ENCODE measurements around the gene QRFP. TPM values are rescaled to one million over a fixed set of nuclear protein-coding genes. Genes with fewer than 3 reads are reported as not detected.

Gene QRFP
- total and polyA plus RNA-seq, 8 donors: not detected

GRCh38 chr9:130890124-130890523, 6.5 kb downstream of the QRFP start:
- no peaks in the 10 kb centered on the region for H3K27me3 ChIP-seq
- no peak overlapping the region for H3K4me3 ChIP-seq
- intact Hi-C loops (cut with DNase I): no loop called here
- no peaks in the 10 kb centered on the region for H3K4me1 ChIP-seq
- no peak for FAIRE-seq
- no peak for ATAC-seq
- H3K27ac ChIP-seq: no peak overlapping the region
- DNase-seq: peak in 1 of 6 donors; percentile 19
- H3K36me3 ChIP-seq: peaks cover 4 to 41% (median 24%) of the 10 kb centered on the region in 3 donors
- TF ChIP-seq CTCF (IDR thresholded peaks at IDR 0.05): no peak
- 89 to 90% methylated on average over 9 of the region's 9 CpGs for WGBS, 2 donors
- H3K9me3 ChIP-seq: no peaks in the 10 kb centered on the region

- WGBS, 2 donors: 92 to 95% methylated on average over 22 of the region's 22 CpGs
- peaks cover 9 to 59% (median 40%) of the 10 kb centered on the region in 3 donors for H3K36me3 ChIP-seq
- intact Hi-C loops (cut with DNase I): no loop called here
- H3K27me3 ChIP-seq: no peaks in the 10 kb centered on the region
- H3K9me3 ChIP-seq: no peaks in the 10 kb centered on the region
- ATAC-seq (no peak), FAIRE-seq (no peak), DNase-seq (no peak)
- no peak overlapping the region for H3K27ac ChIP-seq
- H3K4me3 ChIP-seq: no peak overlapping the region
- TF ChIP-seq CTCF (IDR thresholded peaks at IDR 0.05): no peak
- H3K4me1 ChIP-seq: no peaks in the 10 kb centered on the region
Measured at GRCh38 chr9:130888146-130888885, 8.3 kb downstream of the QRFP start.

- Histone ChIP-seq H3K4me3 (no peak overlapping the region), H3K36me3 (peaks cover 9 to 66% (median 40%) of the 10 kb centered on the region in 3 donors), H3K27me3 (no peaks in the 10 kb centered on the region), H3K27ac (no peak overlapping the region), H3K4me1 (no peaks in the 10 kb centered on the region), H3K9me3 (no peaks in the 10 kb centered on the region)
- no peak for TF ChIP-seq CTCF (IDR thresholded peaks at IDR 0.05)
- DNase-seq (no peak), FAIRE-seq (no peak), ATAC-seq (no peak)
- intact Hi-C loops (cut with DNase I): no loop called here
- 92 to 94% methylated on average over 25 of the region's 25 CpGs for WGBS, 2 donors
Measured at GRCh38 chr9:130887494-130888144, 9.0 kb downstream of the QRFP start.

- intact Hi-C loops (cut with DNase I): no loop called here
- Histone ChIP-seq H3K27ac (no peak overlapping the region), H3K9me3 (no peaks in the 10 kb centered on the region), H3K27me3 (no peaks in the 10 kb centered on the region), H3K4me1 (no peaks in the 10 kb centered on the region), H3K4me3 (no peak overlapping the region), H3K36me3 (peaks cover 9 to 66% (median 40%) of the 10 kb centered on the region in 3 donors)
- TF ChIP-seq CTCF (IDR thresholded peaks at IDR 0.05): no peak
- ATAC-seq: no peak
- no peak for FAIRE-seq
- 93 to 94% methylated on average over 23 of the region's 23 CpGs for WGBS, 2 donors
- no peak for DNase-seq
Measured at GRCh38 chr9:130886981-130887380, 9.6 kb downstream of the QRFP start.
